Measurements from ENCODE around the gene PHF10. TPM values are rescaled to one million over a fixed set of nuclear protein-coding genes. Genes with fewer than 3 reads are reported as not detected.

PHF10 gene
- total and polyA plus RNA-seq, 8 donors, result 10.4 to 115 (median 38.2) TPM

DNA sequence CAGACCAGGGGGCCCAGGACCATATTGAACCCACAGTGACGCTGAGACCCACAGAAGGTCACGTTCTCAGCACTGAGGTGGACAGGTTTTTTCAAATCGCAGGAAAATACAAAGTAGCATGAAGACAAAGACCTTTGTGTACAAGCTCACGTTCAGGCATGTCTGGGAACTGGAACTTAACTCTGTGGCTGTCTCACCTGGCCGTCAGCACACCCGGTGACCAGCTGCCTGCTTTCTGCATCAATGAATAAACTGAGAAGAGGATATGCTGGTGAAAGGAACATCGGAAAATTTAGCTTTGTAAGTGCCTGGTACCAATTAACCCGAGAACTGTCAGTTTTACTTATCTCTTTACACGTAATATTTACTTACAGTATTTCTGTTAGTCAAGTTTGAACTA lies 59.0 kb downstream of the PHF10 start:
- DNase-seq, result no peak
- TF ChIP-seq, protein P1, sequence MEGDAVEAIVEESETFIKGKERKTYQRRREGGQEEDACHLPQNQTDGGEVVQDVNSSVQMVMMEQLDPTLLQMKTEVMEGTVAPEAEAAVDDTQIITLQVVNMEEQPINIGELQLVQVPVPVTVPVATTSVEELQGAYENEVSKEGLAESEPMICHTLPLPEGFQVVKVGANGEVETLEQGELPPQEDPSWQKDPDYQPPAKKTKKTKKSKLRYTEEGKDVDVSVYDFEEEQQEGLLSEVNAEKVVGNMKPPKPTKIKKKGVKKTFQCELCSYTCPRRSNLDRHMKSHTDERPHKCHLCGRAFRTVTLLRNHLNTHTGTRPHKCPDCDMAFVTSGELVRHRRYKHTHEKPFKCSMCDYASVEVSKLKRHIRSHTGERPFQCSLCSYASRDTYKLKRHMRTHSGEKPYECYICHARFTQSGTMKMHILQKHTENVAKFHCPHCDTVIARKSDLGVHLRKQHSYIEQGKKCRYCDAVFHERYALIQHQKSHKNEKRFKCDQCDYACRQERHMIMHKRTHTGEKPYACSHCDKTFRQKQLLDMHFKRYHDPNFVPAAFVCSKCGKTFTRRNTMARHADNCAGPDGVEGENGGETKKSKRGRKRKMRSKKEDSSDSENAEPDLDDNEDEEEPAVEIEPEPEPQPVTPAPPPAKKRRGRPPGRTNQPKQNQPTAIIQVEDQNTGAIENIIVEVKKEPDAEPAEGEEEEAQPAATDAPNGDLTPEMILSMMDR (IDR thresholded peaks at IDR 0.05), result no peak
- TF ChIP-seq POLR2AphosphoS5 (IDR thresholded peaks at IDR 0.05) (no peak), POLR2A (IDR thresholded peaks at IDR 0.05) (no peak)
- 81 to 89% (median 88%) methylated on average over 9 of the region's 9 CpGs for WGBS, 5 donors
- H3K4me1 ChIP-seq, result peaks cover 0 to 8% (median 3%) of the 10 kb centered on the region in 4 donors
- no peaks in the 10 kb centered on the region for H3K9me3 ChIP-seq
- intact Hi-C loops (cut with DNase I; ENCODE audit: low total_unique reads), result no loop called here
- no peak overlapping the region for H3K27ac ChIP-seq
- H3K36me3 ChIP-seq, result peaks cover 18 to 86% (median 75%) of the 10 kb centered on the region in 4 donors
- no peaks in the 10 kb centered on the region for H3K27me3 ChIP-seq
- H3K4me3 ChIP-seq, result no peak overlapping the region

DNA sequence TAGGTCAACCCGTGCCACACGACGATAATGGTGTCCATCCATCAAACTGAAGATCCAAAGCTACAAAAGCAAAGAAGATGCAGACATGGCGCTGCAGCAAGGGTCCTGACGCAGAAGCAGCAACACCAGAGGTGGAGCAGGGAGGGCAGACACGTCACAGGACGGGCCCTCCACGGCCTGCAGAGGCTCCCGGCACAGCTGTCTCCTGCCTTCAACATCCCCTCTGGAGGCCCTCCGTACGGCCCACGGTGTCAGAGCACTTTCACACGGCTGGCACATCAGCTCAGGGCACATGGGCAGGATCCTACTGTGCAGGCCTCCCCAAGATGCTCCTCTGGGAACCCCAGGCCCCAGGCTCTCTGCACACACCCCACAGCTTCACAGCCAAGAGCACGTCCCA lies 60.1 kb downstream of the PHF10 start:
- H3K27me3 ChIP-seq, result no peaks in the 10 kb centered on the region
- DNase-seq, result no peak
- 93 to 96% (median 94%) methylated on average over 14 of the region's 14 CpGs for WGBS, 5 donors

DNA sequence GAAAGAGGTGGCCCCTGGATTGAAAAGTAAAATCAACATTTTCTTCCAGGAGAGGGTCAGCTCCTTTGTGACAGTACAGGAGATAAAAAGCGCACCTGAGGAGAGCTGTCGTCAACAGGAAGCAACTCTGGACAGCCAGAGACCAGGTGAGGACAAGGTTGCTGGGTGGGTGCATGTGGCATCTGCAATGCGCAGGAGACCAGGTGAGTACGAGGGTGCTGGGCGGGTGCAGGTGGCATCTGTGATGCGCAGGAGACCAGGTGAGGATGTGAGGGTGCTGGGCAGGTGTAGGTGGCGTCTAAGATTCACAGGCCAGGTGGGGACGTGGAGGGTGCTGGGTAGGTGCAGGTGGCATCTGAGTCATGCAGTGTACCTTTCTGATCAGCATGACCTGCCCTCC lies 60.8 kb downstream of the PHF10 start:
- H3K9me3 ChIP-seq, result no peaks in the 10 kb centered on the region
- no peak overlapping the region for H3K27ac ChIP-seq
- intact Hi-C loops (cut with DNase I; ENCODE audit: low total_unique reads), result no loop called here
- H3K36me3 ChIP-seq, result peaks cover 24 to 98% (median 87%) of the 10 kb centered on the region in 4 donors
- WGBS, 5 donors, result 80 to 96% (median 94%) methylated on average over 8 of the region's 8 CpGs
- no peak overlapping the region for H3K4me3 ChIP-seq
- H3K4me1 ChIP-seq, result no peaks in the 10 kb centered on the region
- TF ChIP-seq EP300 (IDR thresholded peaks at IDR 0.05), result no peak
- TF ChIP-seq POLR2AphosphoS5 (IDR thresholded peaks at IDR 0.05), result no peak
- TF ChIP-seq POLR2A (IDR thresholded peaks at IDR 0.05), result no peak
- TF ChIP-seq, protein P1 (IDR thresholded peaks at IDR 0.05), result no peak
- no peak for DNase-seq
- H3K27me3 ChIP-seq, result no peaks in the 10 kb centered on the region

More for the DNA sequence above, 60.1 kb downstream of the PHF10 start:
- intact Hi-C loops (cut with DNase I; ENCODE audit: low total_unique reads), result no loop called here
- H3K9me3 ChIP-seq, result no peaks in the 10 kb centered on the region
- no peak overlapping the region for H3K4me3 ChIP-seq
- H3K36me3 ChIP-seq, result peaks cover 24 to 95% (median 84%) of the 10 kb centered on the region in 4 donors
- no peak overlapping the region for H3K27ac ChIP-seq
- TF ChIP-seq EP300 (IDR thresholded peaks at IDR 0.05), result no peak
- no peak for TF ChIP-seq POLR2A (IDR thresholded peaks at IDR 0.05)
- TF ChIP-seq POLR2AphosphoS5 (IDR thresholded peaks at IDR 0.05), result no peak
- TF ChIP-seq, protein P1 (IDR thresholded peaks at IDR 0.05), result no peak
- H3K4me1 ChIP-seq, result no peaks in the 10 kb centered on the region

DNA sequence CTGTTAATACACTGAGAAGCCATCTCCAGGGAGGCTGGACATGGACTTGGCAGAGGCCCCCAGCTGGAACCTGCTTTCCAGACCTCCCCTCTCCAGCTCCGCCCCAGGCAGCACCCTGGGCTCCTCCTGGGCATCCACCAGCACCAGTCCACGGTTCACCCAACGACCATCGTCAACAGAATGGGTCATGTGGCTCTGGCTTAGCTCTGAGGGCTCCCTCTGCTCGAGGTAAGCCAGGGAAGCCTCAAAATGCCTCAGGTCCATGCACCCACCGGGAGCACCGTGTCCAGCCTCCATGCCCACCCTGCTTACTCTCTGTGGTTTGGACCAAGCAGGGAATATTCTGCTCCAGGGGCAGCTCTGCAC lies 62.9 kb downstream of the PHF10 start:
- no peaks in the 10 kb centered on the region for H3K27me3 ChIP-seq
- no peak overlapping the region for H3K27ac ChIP-seq
- H3K4me3 ChIP-seq, result no peak overlapping the region
- intact Hi-C loops (cut with DNase I; ENCODE audit: low total_unique reads), result no loop called here
- WGBS, 5 donors, result 87 to 97% (median 95%) methylated on average over 6 to 7 of the region's 7 CpGs
- peaks cover 17 to 96% (median 85%) of the 10 kb centered on the region in 4 donors for H3K36me3 ChIP-seq
- H3K9me3 ChIP-seq, result no peaks in the 10 kb centered on the region
- no peaks in the 10 kb centered on the region for H3K4me1 ChIP-seq
- TF ChIP-seq POLR2A (IDR thresholded peaks at IDR 0.05) (no peak), POLR2AphosphoS5 (IDR thresholded peaks at IDR 0.05) (no peak), EP300 (IDR thresholded peaks at IDR 0.05) (no peak)
- TF ChIP-seq, protein P1 (IDR thresholded peaks at IDR 0.05), result no peak
- no peak for DNase-seq
